Measurements from ENCODE around the gene AQP1. TPM values are rescaled to one million over a fixed set of nuclear protein-coding genes. Genes with fewer than 3 reads are reported as not detected.

AQP1 gene
- total RNA-seq, 1 donor from 2014 or later = 18.0 TPM

- Mint-ChIP-seq H3K4me1 (ENCODE audit: low read depth) (peaks cover 35% of the 10 kb centered on the region), H3K9me3 (ENCODE audit: low read depth) (no peaks in the 10 kb centered on the region), H3K27me3 (ENCODE audit: low read depth) (peaks cover 23% of the 10 kb centered on the region), H3K27ac (ENCODE audit: unreplicated experiment) (peak overlapping the region; percentile 52), H3K4me3 (ENCODE audit: unreplicated experiment) (no peak overlapping the region), H3K36me3 (ENCODE audit: low read depth) (peaks cover 3% of the 10 kb centered on the region)
- TF ChIP-seq, protein P1, sequence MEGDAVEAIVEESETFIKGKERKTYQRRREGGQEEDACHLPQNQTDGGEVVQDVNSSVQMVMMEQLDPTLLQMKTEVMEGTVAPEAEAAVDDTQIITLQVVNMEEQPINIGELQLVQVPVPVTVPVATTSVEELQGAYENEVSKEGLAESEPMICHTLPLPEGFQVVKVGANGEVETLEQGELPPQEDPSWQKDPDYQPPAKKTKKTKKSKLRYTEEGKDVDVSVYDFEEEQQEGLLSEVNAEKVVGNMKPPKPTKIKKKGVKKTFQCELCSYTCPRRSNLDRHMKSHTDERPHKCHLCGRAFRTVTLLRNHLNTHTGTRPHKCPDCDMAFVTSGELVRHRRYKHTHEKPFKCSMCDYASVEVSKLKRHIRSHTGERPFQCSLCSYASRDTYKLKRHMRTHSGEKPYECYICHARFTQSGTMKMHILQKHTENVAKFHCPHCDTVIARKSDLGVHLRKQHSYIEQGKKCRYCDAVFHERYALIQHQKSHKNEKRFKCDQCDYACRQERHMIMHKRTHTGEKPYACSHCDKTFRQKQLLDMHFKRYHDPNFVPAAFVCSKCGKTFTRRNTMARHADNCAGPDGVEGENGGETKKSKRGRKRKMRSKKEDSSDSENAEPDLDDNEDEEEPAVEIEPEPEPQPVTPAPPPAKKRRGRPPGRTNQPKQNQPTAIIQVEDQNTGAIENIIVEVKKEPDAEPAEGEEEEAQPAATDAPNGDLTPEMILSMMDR (IDR thresholded peaks at IDR 0.05) = no peak
- DNase-seq (ENCODE audit: low spot score) = no peak
Measured at GRCh38 chr7:30893357-30893756, 18.3 kb upstream of the AQP1 start.

DNA sequence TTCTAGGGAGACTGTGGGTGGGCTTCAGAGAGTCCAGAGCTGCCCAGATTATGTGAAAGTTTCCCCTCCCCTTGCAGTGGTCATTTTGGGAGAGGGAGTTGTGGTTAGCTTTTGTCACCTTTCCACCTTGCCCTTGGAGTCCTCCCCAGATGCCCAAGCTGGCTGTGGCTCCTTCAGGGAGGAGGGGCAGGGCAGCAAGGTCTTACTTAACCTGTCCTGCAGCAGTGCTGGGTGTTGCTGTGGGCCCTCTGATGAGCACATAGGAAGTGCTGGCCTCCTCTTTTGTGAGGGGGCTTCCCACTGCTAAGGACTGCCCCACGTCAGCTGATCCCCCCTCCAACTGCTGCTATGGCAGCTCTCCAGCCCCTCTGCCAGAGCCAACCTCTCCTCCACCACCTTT lies 17.6 kb upstream of the AQP1 start:
- TF ChIP-seq, protein P1 (IDR thresholded peaks at IDR 0.05) = no peak
- Mint-ChIP-seq H3K9me3 (ENCODE audit: low read depth) (no peaks in the 10 kb centered on the region), H3K4me1 (ENCODE audit: low read depth) (peaks cover 28% of the 10 kb centered on the region), H3K36me3 (ENCODE audit: low read depth) (peaks cover 3% of the 10 kb centered on the region), H3K4me3 (ENCODE audit: unreplicated experiment) (no peak overlapping the region), H3K27ac (ENCODE audit: unreplicated experiment) (no peak overlapping the region), H3K27me3 (ENCODE audit: low read depth) (peaks cover 21% of the 10 kb centered on the region)
- DNase-seq (ENCODE audit: low spot score) = no peak

DNA sequence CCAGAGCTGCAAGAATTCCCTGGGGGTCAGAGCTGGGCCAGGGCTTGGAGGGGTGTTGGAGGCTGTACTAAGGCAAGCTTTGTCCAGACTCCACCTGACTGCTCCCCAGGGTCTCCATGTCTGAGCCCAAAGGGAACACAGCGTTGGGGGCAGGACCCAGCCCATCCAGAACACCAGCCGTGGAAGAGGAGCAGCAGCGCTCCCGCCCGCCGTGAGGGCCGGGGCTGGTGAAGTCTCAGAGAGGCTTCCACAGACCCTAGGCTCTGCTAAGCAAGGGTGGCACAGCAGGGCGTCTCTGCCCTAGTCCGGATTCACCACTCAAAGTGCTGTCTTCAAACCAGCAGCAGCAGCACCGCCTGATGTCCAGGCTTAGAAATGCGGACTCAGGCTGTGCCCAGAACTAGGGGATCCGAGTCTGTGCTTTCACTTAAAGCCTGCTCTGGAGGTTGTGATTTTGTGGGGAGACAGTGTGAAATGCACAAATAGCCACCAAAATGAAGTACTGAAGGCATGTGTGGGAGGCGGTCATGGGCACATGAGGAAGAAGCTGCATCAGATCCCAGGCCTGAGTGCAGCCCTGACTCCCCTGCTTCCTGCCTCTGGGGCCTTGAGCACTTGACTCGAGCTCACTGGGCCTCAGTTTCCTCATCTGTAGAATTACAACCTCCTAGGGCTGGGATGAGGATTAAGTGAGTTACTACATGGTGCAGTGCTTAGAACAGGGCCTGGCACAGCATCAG lies 16.6 kb upstream of the AQP1 start:
- Mint-ChIP-seq H3K27ac (ENCODE audit: unreplicated experiment) (no peak overlapping the region), H3K4me1 (ENCODE audit: low read depth) (peaks cover 32% of the 10 kb centered on the region), H3K9me3 (ENCODE audit: low read depth) (no peaks in the 10 kb centered on the region), H3K4me3 (ENCODE audit: unreplicated experiment) (no peak overlapping the region), H3K27me3 (ENCODE audit: low read depth) (peaks cover 21% of the 10 kb centered on the region), H3K36me3 (ENCODE audit: low read depth) (peaks cover 3% of the 10 kb centered on the region)
- no peak for DNase-seq (ENCODE audit: low spot score)
- TF ChIP-seq, protein P1 (IDR thresholded peaks at IDR 0.05) = peak; percentile 54

- Mint-ChIP-seq H3K4me1 (ENCODE audit: low read depth) (peaks cover 28% of the 10 kb centered on the region), H3K27ac (ENCODE audit: unreplicated experiment) (no peak overlapping the region), H3K36me3 (ENCODE audit: low read depth) (no peaks in the 10 kb centered on the region), H3K27me3 (ENCODE audit: low read depth) (peaks cover 16% of the 10 kb centered on the region), H3K4me3 (ENCODE audit: unreplicated experiment) (no peak overlapping the region), H3K9me3 (ENCODE audit: low read depth) (no peaks in the 10 kb centered on the region)
- no peak for DNase-seq (ENCODE audit: low spot score)
- TF ChIP-seq, protein P1 (IDR thresholded peaks at IDR 0.05) = no peak
Measured at GRCh38 chr7:30896036-30896435, 15.6 kb upstream of the AQP1 start.

GRCh38 chr7:30896783-30897637 lies 14.6 kb upstream of the AQP1 start:
- no peaks in the 10 kb centered on the region for H3K9me3 Mint-ChIP-seq (ENCODE audit: low read depth)
- peaks cover 28% of the 10 kb centered on the region for H3K4me1 Mint-ChIP-seq (ENCODE audit: low read depth)
- peaks cover 16% of the 10 kb centered on the region for H3K27me3 Mint-ChIP-seq (ENCODE audit: low read depth)
- no peak overlapping the region for H3K4me3 Mint-ChIP-seq (ENCODE audit: unreplicated experiment)
- TF ChIP-seq, protein P1 (IDR thresholded peaks at IDR 0.05) = no peak
- no peak for DNase-seq (ENCODE audit: low spot score)
- peak overlapping the region; percentile 49 for H3K27ac Mint-ChIP-seq (ENCODE audit: unreplicated experiment)
- H3K36me3 Mint-ChIP-seq (ENCODE audit: low read depth) = no peaks in the 10 kb centered on the region

Data from chondrocyte (in vitro differentiated cells).